ENCODE data around the gene LRRC4C.

- TF ChIP-seq, protein P1, sequence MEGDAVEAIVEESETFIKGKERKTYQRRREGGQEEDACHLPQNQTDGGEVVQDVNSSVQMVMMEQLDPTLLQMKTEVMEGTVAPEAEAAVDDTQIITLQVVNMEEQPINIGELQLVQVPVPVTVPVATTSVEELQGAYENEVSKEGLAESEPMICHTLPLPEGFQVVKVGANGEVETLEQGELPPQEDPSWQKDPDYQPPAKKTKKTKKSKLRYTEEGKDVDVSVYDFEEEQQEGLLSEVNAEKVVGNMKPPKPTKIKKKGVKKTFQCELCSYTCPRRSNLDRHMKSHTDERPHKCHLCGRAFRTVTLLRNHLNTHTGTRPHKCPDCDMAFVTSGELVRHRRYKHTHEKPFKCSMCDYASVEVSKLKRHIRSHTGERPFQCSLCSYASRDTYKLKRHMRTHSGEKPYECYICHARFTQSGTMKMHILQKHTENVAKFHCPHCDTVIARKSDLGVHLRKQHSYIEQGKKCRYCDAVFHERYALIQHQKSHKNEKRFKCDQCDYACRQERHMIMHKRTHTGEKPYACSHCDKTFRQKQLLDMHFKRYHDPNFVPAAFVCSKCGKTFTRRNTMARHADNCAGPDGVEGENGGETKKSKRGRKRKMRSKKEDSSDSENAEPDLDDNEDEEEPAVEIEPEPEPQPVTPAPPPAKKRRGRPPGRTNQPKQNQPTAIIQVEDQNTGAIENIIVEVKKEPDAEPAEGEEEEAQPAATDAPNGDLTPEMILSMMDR (conservative IDR thresholded peaks at IDR 0.05 in 1 of 2, IDR thresholded peaks at IDR 0.05 in 1 of 2; ENCODE audit: extremely low read depth in 1 of 2, insufficient read depth in 1 of 2, low read depth in 1 of 2, low read length in 2 of 2): no peak
- TF ChIP-seq EZH2 (IDR thresholded peaks at IDR 0.05; ENCODE audit: borderline replicate concordance, low read length): no peak
Observed at GRCh38 chr11:40187295-40187694, 1272.2 kb downstream of the LRRC4C start.
